ENCODE results near the gene IZUMO1. TPM values are rescaled to one million over a fixed set of nuclear protein-coding genes. Genes with fewer than 3 reads are reported as not detected.

Gene IZUMO1
- total and polyA plus RNA-seq, 2 of the 13 experiments (the other 11 are each of a cell fraction or from before 2014, with no cell fraction given), result 0.07 to 0.22 TPM

- TF ChIP-seq, protein P1, sequence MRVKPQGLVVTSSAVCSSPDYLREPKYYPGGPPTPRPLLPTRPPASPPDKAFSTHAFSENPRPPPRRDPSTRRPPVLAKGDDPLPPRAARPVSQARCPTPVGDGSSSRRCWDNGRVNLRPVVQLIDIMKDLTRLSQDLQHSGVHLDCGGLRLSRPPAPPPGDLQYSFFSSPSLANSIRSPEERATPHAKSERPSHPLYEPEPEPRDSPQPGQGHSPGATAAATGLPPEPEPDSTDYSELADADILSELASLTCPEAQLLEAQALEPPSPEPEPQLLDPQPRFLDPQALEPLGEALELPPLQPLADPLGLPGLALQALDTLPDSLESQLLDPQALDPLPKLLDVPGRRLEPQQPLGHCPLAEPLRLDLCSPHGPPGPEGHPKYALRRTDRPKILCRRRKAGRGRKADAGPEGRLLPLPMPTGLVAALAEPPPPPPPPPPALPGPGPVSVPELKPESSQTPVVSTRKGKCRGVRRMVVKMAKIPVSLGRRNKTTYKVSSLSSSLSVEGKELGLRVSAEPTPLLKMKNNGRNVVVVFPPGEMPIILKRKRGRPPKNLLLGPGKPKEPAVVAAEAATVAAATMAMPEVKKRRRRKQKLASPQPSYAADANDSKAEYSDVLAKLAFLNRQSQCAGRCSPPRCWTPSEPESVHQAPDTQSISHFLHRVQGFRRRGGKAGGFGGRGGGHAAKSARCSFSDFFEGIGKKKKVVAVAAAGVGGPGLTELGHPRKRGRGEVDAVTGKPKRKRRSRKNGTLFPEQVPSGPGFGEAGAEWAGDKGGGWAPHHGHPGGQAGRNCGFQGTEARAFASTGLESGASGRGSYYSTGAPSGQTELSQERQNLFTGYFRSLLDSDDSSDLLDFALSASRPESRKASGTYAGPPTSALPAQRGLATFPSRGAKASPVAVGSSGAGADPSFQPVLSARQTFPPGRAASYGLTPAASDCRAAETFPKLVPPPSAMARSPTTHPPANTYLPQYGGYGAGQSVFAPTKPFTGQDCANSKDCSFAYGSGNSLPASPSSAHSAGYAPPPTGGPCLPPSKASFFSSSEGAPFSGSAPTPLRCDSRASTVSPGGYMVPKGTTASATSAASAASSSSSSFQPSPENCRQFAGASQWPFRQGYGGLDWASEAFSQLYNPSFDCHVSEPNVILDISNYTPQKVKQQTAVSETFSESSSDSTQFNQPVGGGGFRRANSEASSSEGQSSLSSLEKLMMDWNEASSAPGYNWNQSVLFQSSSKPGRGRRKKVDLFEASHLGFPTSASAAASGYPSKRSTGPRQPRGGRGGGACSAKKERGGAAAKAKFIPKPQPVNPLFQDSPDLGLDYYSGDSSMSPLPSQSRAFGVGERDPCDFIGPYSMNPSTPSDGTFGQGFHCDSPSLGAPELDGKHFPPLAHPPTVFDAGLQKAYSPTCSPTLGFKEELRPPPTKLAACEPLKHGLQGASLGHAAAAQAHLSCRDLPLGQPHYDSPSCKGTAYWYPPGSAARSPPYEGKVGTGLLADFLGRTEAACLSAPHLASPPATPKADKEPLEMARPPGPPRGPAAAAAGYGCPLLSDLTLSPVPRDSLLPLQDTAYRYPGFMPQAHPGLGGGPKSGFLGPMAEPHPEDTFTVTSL (CRISPR knock-in tag; IDR thresholded peaks at IDR 0.05; ENCODE audit: borderline replicate concordance), result no peak
- no peak for TF ChIP-seq CSRNP1 (CRISPR knock-in tag; IDR thresholded peaks at IDR 0.05)
- TF ChIP-seq NR2F1 (CRISPR knock-in tag; IDR thresholded peaks at IDR 0.05), result no peak
- no peak for TF ChIP-seq RAD51 (IDR thresholded peaks at IDR 0.05; ENCODE audit: borderline replicate concordance)
- TF ChIP-seq ZNF276 (CRISPR knock-in tag; IDR thresholded peaks at IDR 0.05; ENCODE audit: low read depth), result no peak
- no peak for TF ChIP-seq NFYC (CRISPR knock-in tag; IDR thresholded peaks at IDR 0.05)
- TF ChIP-seq, protein P2, sequence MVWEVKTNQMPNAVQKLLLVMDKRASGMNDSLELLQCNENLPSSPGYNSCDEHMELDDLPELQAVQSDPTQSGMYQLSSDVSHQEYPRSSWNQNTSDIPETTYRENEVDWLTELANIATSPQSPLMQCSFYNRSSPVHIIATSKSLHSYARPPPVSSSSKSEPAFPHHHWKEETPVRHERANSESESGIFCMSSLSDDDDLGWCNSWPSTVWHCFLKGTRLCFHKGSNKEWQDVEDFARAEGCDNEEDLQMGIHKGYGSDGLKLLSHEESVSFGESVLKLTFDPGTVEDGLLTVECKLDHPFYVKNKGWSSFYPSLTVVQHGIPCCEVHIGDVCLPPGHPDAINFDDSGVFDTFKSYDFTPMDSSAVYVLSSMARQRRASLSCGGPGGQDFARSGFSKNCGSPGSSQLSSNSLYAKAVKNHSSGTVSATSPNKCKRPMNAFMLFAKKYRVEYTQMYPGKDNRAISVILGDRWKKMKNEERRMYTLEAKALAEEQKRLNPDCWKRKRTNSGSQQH (CRISPR knock-in tag; IDR thresholded peaks at IDR 0.05; ENCODE audit: low read depth), result no peak
- no peak for TF ChIP-seq ZSCAN9 (CRISPR knock-in tag; IDR thresholded peaks at IDR 0.05; ENCODE audit: borderline replicate concordance)
- peak; percentile 53 for TF ChIP-seq RBFOX2 (IDR thresholded peaks at IDR 0.05; ENCODE audit: low read depth, low read length)
- TF ChIP-seq HNF1A (IDR thresholded peaks at IDR 0.05; ENCODE audit: low read depth), result no peak
- no peak for TF ChIP-seq HNF1A (CRISPR knock-in tag; IDR thresholded peaks at IDR 0.05; ENCODE audit: borderline replicate concordance)
- no peak for TF ChIP-seq CCDC6 (CRISPR knock-in tag; IDR thresholded peaks at IDR 0.05)
- TF ChIP-seq U2AF2 (IDR thresholded peaks at IDR 0.05; ENCODE audit: low read depth, low read length), result no peak
- no peak for TF ChIP-seq FOXO1 (CRISPR knock-in tag; IDR thresholded peaks at IDR 0.05)
Observed at GRCh38 chr19:48716562-48717291, 30.0 kb downstream of the IZUMO1 start (continued).

All from HepG2 (cell line).